Esophagus (tissue), 2 donors: ENCODE results near the gene FAH. TPM values are rescaled to one million over a fixed set of nuclear protein-coding genes. Genes with fewer than 3 reads are reported as not detected.

Experiments used
- H3K27ac ChIP-seq, 2 donors: one replicate each; pipeline ENCODE4 v1.5.1; 2013; ENCODE audit warnings: low read depth in 2 of 2, mild to moderate bottlenecking in 2 of 2, inconsistent platforms in 1 of 2, low read length in 1 of 2, moderate library complexity in 1 of 2
- H3K27me3 ChIP-seq, 2 donors: one replicate each; pipeline ENCODE4 v1.6.1; 2013; ENCODE audit warnings: low read length in 2 of 2, control low read depth in 1 of 2, mild to moderate bottlenecking in 1 of 2; ENCODE audit not compliant: insufficient read depth in 2 of 2, control insufficient read depth in 1 of 2
- H3K36me3 ChIP-seq, 2 donors: one replicate each; pipeline ENCODE4 v1.6.1; 2013; ENCODE audit warnings: low read length in 1 of 2; ENCODE audit not compliant: control insufficient read depth in 2 of 2, insufficient read depth in 2 of 2
- H3K4me1 ChIP-seq, 2 donors: one replicate each; pipeline ENCODE4 v1.6.1; 2013; ENCODE audit warnings: low read length in 1 of 2; ENCODE audit not compliant: control insufficient read depth in 2 of 2, insufficient read depth in 2 of 2
- H3K4me3 ChIP-seq, 2 donors: one replicate each; pipeline ENCODE4 v1.5.1; 2013; ENCODE audit warnings: low read length in 2 of 2, mild to moderate bottlenecking in 2 of 2, low read depth in 1 of 2, moderate library complexity in 1 of 2
- H3K9me3 ChIP-seq, 2 donors: one replicate each; pipeline ENCODE4 v1.6.1; 2013; ENCODE audit warnings: mild to moderate bottlenecking in 2 of 2, low read depth in 1 of 2, low read length in 1 of 2, moderate library complexity in 1 of 2; ENCODE audit not compliant: control insufficient read depth in 2 of 2, insufficient read depth in 1 of 2
- WGBS, 2 donors: extraction: QIAGEN DNeasy Blood & Tissue Kit; methylation state at CpG; one replicate each; pipeline ENCODE4 v1.1.7; 2013; 5-methylcytosine and 5-hydroxymethylcytosine counted together
- polyA plus RNA-seq, 2 donors: library from polyadenylated mRNA; stranded (reverse); fragments of 200-250 nt; gene quantifications; one replicate each; pipeline ENCODE4 v1.2.3, GENCODE V29; 2013
- donor health status: healthy with polysubstance abuse.
- donor health status: Bipolar disorder and iron deficiency.

FAH gene
- polyA plus RNA-seq, 2 donors, result 13.8 to 15.9 TPM

DNA sequence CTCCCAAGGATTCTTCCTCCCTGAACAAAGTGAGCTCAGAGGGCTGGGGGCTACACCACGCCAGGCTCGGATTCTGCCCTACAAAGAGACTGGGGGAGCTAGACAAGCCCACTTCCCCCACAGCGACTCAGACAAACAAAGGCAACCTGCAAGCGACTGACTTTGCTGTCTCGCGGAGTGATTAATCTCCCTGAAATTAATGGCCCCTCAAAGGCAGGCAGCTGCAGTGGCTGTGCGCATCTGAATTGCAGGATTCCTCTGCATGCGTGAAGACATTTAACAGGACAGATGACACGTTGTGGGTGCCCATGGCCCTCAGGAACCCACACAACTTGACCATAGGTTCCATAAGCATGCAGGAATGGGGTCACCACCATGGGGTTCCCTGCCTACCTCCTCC lies 80.8 kb downstream of the FAH start:
- no peaks in the 10 kb centered on the region for H3K27me3 ChIP-seq
- H3K4me1 ChIP-seq, result no peaks in the 10 kb centered on the region
- 30 to 41% methylated on average over 9 of the region's 9 CpGs for WGBS, 2 donors
- no peak overlapping the region for H3K4me3 ChIP-seq
- H3K9me3 ChIP-seq, result no peaks in the 10 kb centered on the region
- no peak overlapping the region for H3K27ac ChIP-seq
- no peaks in the 10 kb centered on the region for H3K36me3 ChIP-seq

DNA sequence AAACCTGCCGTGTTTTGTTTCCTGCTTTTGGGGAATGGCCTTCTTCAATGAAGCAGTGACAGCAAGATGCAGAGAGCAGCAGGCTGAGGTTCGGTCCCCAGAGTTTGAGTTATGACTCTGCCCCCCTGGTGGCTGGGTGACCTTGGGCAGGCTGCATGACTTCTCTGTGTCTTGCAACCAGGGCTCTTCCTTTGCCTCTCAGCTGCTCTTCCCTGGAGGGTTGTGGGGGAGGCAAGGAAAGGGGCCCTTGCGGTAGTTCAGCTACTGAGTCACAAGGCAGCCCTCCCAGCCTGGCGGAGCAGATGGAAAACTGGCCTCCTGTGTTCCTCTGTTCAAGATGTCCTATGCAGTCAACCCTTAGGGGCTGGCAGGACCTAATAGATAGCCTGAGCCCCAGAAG lies 82.1 kb downstream of the FAH start:
- Histone ChIP-seq H3K36me3 (no peaks in the 10 kb centered on the region), H3K4me1 (no peaks in the 10 kb centered on the region), H3K4me3 (no peak overlapping the region), H3K27me3 (no peaks in the 10 kb centered on the region), H3K9me3 (no peaks in the 10 kb centered on the region), H3K27ac (no peak overlapping the region)
- WGBS, 2 donors, result 62 to 66% methylated on average over 4 of the region's 4 CpGs

Other genes starting within 250 kb of the FAH start
- gene BCL2A1, start 181.8 kb upstream of the FAH start, polyA plus RNA-seq, result 1 to 10 TPM in 1 of 2 donors, under 1 TPM in 1; 0.89 to 1.6 TPM
- gene ZFAND6, start 93.3 kb upstream of the FAH start, polyA plus RNA-seq, result 10 to 100 TPM; 37.4 to 47.0 TPM
- under 1 TPM in 1 of 2 donors, not detected in 1; 0.02 TPM for gene CTXND1, start 99.2 kb downstream of the FAH start, polyA plus RNA-seq